Osteoblast (primary cell): ENCODE data around the gene PM20D1. TPM values are rescaled to one million over a fixed set of nuclear protein-coding genes. Genes with fewer than 3 reads are reported as not detected.
A peak's percentile ranks its signal among the peaks of the same experiment; 100 is the strongest.
"Not testable (repeated sequence)": the region's sequence is repeated elsewhere in the genome, so short reads cannot be mapped to it uniquely, and the experiment has no call there.

Experiments used
- DNase-seq: peaks from one replicate; pipeline ENCODE4 v3.0.0; 2011; ENCODE audit warnings: low spot score, mixed read lengths; ENCODE audit not compliant: insufficient read length; ENCODE audit errors: missing footprints
- H2AFZ ChIP-seq: 2 replicates; pipeline ENCODE4 v1.6.0; 2011; ENCODE audit warnings: mild to moderate bottlenecking, low read length
- H3K27ac ChIP-seq: 2 replicates; pipeline ENCODE4 v1.5.1; 2011; ENCODE audit warnings: mild to moderate bottlenecking, low read depth, low read length, moderate library complexity
- H3K27me3 ChIP-seq: 2 replicates; pipeline ENCODE4 v1.6.0; 2012; ENCODE audit warnings: mild to moderate bottlenecking, control low read depth, inconsistent platforms, low read length, moderate library complexity; ENCODE audit not compliant: insufficient read depth
- H3K36me3 ChIP-seq: 2 replicates; pipeline ENCODE4 v1.5.1; 2011; ENCODE audit warnings: mild to moderate bottlenecking, low read length, control low read depth, moderate library complexity; ENCODE audit not compliant: insufficient read depth
- H3K4me1 ChIP-seq: 2 replicates; pipeline ENCODE4 v1.5.1; 2011; ENCODE audit warnings: mild to moderate bottlenecking, low read length, control low read depth, moderate library complexity; ENCODE audit not compliant: insufficient read depth
- H3K4me2 ChIP-seq: 2 replicates; pipeline ENCODE4 v1.6.0; 2011; ENCODE audit warnings: mild to moderate bottlenecking, low read length; ENCODE audit not compliant: insufficient read depth
- H3K4me3 ChIP-seq: fragments of 200-600 bp; sonication (generic); 3 replicates; pipeline ENCODE4 v1.5.1; 2012; ENCODE audit warnings: mild to moderate bottlenecking, low read length, inconsistent platforms; ENCODE audit not compliant: insufficient read depth
- H3K79me2 ChIP-seq: 2 replicates; pipeline ENCODE4 v1.6.0; 2012; ENCODE audit warnings: mild to moderate bottlenecking, low read length, control low read depth, inconsistent platforms; ENCODE audit not compliant: insufficient read depth
- H3K9me3 ChIP-seq: 2 replicates; pipeline ENCODE4 v1.5.1; 2011; ENCODE audit warnings: low read depth, low read length, control low read depth
- H4K20me1 ChIP-seq: 2 replicates; pipeline ENCODE4 v1.6.0; 2012; ENCODE audit warnings: mild to moderate bottlenecking, low read length, control low read depth; ENCODE audit not compliant: insufficient read depth
- total RNA-seq: library from RNA; depleted of rRNA; stranded (reverse); fragments of >200 nt; gene quantifications from 2 replicates; pipeline ENCODE4 v1.2.3, GENCODE V29; 2012
- TF ChIP-seq, protein P1 (sequence below): IDR thresholded peaks from 2 replicates; pipeline ENCODE4 v1.5.1; 2011; ENCODE audit warnings: mild to moderate bottlenecking, low read depth, low read length, moderate library complexity; ENCODE audit errors: extremely low read depth

PM20D1 gene
- total RNA-seq, 1 donor: not detected

DNA sequence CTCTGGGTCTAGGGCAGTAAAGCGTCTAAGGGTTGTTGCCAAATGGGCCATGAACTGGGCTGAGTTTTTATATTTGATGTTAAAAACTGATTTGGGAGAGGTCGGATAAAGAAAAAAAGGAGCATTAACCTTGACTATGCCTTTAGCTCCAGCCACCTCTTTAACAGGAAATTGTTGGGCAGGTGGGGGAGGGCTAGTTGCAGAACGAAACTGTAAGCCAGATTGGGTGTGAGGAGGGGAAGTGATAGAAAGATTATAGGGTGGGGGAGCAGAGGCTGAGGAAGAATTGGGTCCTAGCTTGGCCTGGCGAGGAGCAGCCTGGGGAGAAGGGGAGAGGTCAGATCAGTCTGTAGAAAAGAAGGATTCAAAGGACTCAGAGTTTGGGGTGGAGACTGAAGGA lies 39.1 kb upstream of the PM20D1 start:
- not testable (repeated sequence) for H4K20me1 ChIP-seq, H2AFZ ChIP-seq, DNase-seq, H3K79me2 ChIP-seq, H3K9me3 ChIP-seq, H3K4me3 ChIP-seq, H3K27me3 ChIP-seq, H3K36me3 ChIP-seq
- Histone ChIP-seq H3K4me2 (peak overlapping the region; percentile 39), H3K27ac (peak overlapping the region; percentile 16), H3K4me1 (peaks cover 32% of the 10 kb centered on the region)

DNA sequence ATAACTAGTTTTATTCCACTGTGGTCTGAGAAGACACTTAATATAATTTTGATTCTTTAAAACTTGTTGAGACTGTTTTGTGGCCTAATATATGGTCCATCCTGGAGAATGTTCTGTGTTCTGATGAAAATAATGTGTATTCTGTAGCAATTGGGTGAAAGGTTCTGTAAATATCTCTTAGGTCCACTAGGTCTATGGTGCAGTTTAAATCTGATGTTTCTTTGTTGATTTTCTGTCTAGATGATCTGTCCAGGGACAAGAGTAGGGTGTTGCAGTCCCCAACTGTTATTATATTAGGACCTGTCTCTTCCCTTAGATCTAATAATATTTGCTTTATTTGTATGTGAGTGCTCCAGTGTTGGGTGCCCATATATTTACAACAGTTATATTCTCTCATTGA lies 33.9 kb upstream of the PM20D1 start:
- no peak overlapping the region for H2AFZ ChIP-seq
- H3K4me1 ChIP-seq: peaks cover 1% of the 10 kb centered on the region
- H3K79me2 ChIP-seq: no peaks in the 10 kb centered on the region
- no peak for DNase-seq
- no peaks in the 10 kb centered on the region for H3K27me3 ChIP-seq
- no peaks in the 10 kb centered on the region for H3K36me3 ChIP-seq
- no peak overlapping the region for H3K4me3 ChIP-seq
- H4K20me1 ChIP-seq: no peaks in the 10 kb centered on the region
- H3K27ac ChIP-seq: no peak overlapping the region
- H3K9me3 ChIP-seq: no peaks in the 10 kb centered on the region
- TF ChIP-seq, protein P1, sequence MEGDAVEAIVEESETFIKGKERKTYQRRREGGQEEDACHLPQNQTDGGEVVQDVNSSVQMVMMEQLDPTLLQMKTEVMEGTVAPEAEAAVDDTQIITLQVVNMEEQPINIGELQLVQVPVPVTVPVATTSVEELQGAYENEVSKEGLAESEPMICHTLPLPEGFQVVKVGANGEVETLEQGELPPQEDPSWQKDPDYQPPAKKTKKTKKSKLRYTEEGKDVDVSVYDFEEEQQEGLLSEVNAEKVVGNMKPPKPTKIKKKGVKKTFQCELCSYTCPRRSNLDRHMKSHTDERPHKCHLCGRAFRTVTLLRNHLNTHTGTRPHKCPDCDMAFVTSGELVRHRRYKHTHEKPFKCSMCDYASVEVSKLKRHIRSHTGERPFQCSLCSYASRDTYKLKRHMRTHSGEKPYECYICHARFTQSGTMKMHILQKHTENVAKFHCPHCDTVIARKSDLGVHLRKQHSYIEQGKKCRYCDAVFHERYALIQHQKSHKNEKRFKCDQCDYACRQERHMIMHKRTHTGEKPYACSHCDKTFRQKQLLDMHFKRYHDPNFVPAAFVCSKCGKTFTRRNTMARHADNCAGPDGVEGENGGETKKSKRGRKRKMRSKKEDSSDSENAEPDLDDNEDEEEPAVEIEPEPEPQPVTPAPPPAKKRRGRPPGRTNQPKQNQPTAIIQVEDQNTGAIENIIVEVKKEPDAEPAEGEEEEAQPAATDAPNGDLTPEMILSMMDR: no peak
- H3K4me2 ChIP-seq: no peak overlapping the region

DNA sequence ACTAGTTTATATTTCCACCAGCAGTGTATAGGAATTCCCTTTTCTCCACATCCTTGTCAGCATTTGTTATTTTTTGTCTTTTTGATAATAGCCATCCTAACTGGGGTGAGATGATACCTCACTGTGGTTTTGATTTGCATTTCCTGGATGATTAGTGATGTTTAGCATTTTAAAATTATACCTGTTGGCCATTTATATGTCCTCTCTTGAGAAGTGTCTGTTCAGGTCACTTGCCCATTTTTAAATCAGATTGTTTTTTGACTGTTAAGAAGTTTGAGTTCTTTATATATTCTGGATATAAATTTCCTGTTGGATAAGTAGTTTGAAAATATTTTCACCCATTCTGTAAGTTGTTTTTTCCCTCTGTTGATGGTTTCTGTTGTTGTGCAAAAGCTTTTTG lies 31.0 kb upstream of the PM20D1 start:
- Histone ChIP-seq H3K27me3 (no peaks in the 10 kb centered on the region), H3K4me3 (no peak overlapping the region)
- TF ChIP-seq, protein P1: no peak

DNA sequence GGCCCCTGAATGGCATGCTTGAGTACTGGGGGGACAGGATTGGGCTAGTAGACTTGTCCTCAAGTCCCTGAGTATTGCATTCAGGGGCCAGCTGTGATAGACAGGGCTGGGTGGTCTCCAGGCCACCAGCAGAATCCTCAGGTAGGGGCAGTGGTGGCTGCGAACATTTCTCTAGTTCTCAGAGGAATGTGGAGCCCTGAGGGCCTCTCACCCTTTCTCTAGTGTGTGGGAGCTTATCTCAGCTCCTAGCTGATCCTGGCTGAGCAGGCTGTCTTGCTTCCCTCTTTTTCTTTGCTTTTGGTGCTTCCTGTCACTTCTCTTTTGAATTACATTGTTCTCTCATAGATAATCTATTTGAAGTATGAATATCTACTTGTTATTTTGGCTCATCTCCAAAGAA lies 30.0 kb upstream of the PM20D1 start:
- DNase-seq: no peak
- no peak overlapping the region for H2AFZ ChIP-seq
- H3K4me1 ChIP-seq: no peaks in the 10 kb centered on the region
- no peak overlapping the region for H3K4me2 ChIP-seq
- no peak overlapping the region for H3K4me3 ChIP-seq
- no peaks in the 10 kb centered on the region for H3K27me3 ChIP-seq
- no peaks in the 10 kb centered on the region for H3K36me3 ChIP-seq
- H3K79me2 ChIP-seq: no peaks in the 10 kb centered on the region
- TF ChIP-seq, protein P1: no peak
- no peak overlapping the region for H3K27ac ChIP-seq
- H4K20me1 ChIP-seq: no peaks in the 10 kb centered on the region
- no peaks in the 10 kb centered on the region for H3K9me3 ChIP-seq

More for the DNA sequence above, 31.0 kb upstream of the PM20D1 start:
- DNase-seq: no peak
- Histone ChIP-seq H3K27ac (no peak overlapping the region), H3K4me2 (no peak overlapping the region), H3K4me1 (no peaks in the 10 kb centered on the region), H3K36me3 (no peaks in the 10 kb centered on the region), H3K9me3 (no peaks in the 10 kb centered on the region), H3K79me2 (no peaks in the 10 kb centered on the region), H2AFZ (no peak overlapping the region), H4K20me1 (no peaks in the 10 kb centered on the region)
